Activated T-helper 1 cell treated with anti-CD3 and anti-CD28 coated beads, Interleukin-12 subunit alpha, Interleukin-12 subunit beta, Interleukin-2, Interleukin-4 antibody, amounts not matched to agents 30 ng/mL and 10 ng/mL and 1 ng/mL, durations not matched to agents 14 hours and 24 hours and 36 hours (primary cell): ENCODE data around the gene ZNF416. TPM values are rescaled to one million over a fixed set of nuclear protein-coding genes. Genes with fewer than 3 reads are reported as not detected.

Experiments
- DNase-seq: peaks from one replicate; pipeline ENCODE4 v3.0.0; 2021; ENCODE audit warnings: low spot score
- H3K27ac Mint-ChIP-seq: one replicate; pipeline ENCODE4 v1.8.0; 2021; ENCODE audit warnings: mild to moderate bottlenecking, mixed read lengths
- H3K27me3 Mint-ChIP-seq: one replicate; pipeline ENCODE4 v1.8.0; 2022; ENCODE audit warnings: mild to moderate bottlenecking, moderate library complexity, mixed read lengths; ENCODE audit not compliant: insufficient read depth
- H3K36me3 Mint-ChIP-seq: one replicate; pipeline ENCODE4 v1.8.0; 2021; ENCODE audit warnings: low read depth, mixed read lengths
- H3K4me1 Mint-ChIP-seq: one replicate; pipeline ENCODE4 v1.8.0; 2021; ENCODE audit warnings: low read depth, mixed read lengths
- H3K4me3 Mint-ChIP-seq: one replicate; pipeline ENCODE4 v1.8.0; 2021; ENCODE audit warnings: mild to moderate bottlenecking, moderate library complexity, mixed read lengths
- H3K9me3 Mint-ChIP-seq: one replicate; pipeline ENCODE4 v1.8.0; 2021; ENCODE audit warnings: mixed read lengths
- intact Hi-C: fragments of 100-400 bp; cut with micrococcal nuclease; formaldehyde crosslinking; loops from one replicate; pipeline ENCODE4 v1.15.1; 2024
- total RNA-seq: library from RNA; stranded (reverse); gene quantifications from 2 replicates; pipeline ENCODE4 v1.2.3, GENCODE V29; 2022

The ZNF416 gene
- total RNA-seq, 1 donor from 2014 or later: 3.2 TPM

- H3K27ac Mint-ChIP-seq: no peak overlapping the region
- H3K9me3 Mint-ChIP-seq: peaks cover 62% of the 10 kb centered on the region
- H3K4me3 Mint-ChIP-seq: peak overlapping the region; percentile 92
- no peaks in the 10 kb centered on the region for H3K27me3 Mint-ChIP-seq
- no peak for DNase-seq
- peaks cover 25% of the 10 kb centered on the region for H3K36me3 Mint-ChIP-seq
- intact Hi-C loops: no loop called here
- peaks cover 23% of the 10 kb centered on the region for H3K4me1 Mint-ChIP-seq
Observed at GRCh38 chr19:57583104-57583520, 4.4 kb upstream of the ZNF416 start.

DNA sequence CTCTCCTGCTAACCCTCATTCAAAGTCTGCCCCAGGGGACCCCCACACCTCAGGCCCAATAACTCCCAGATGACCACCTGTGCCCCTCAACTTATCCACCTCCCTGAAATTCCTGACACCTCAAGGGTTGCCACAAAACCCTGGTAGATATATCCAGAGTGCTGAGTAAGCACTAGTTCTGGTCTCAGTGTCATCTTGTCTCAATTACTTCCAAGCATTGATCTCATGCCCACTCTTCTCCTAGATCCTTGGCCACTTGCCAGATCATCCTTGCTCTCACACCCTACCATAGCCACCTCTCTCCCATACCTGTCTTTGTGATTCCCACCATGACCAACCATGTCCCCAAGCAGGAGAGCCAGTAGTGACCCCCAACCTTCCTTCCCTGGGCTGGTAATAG is 2.0 kb downstream of the ZNF416 start:
- Mint-ChIP-seq H3K27me3 (no peaks in the 10 kb centered on the region), H3K4me1 (peaks cover 16% of the 10 kb centered on the region), H3K27ac (no peak overlapping the region), H3K4me3 (peak overlapping the region; percentile 29), H3K36me3 (peaks cover 58% of the 10 kb centered on the region), H3K9me3 (peaks cover 80% of the 10 kb centered on the region)
- no peak for DNase-seq
- intact Hi-C loops: no loop called here

- H3K36me3 Mint-ChIP-seq: peaks cover 61% of the 10 kb centered on the region
- peaks cover 89% of the 10 kb centered on the region for H3K9me3 Mint-ChIP-seq
- H3K4me1 Mint-ChIP-seq: peaks cover 3% of the 10 kb centered on the region
- no peak for DNase-seq
- no peak overlapping the region for H3K4me3 Mint-ChIP-seq
- H3K27me3 Mint-ChIP-seq: no peaks in the 10 kb centered on the region
- intact Hi-C loops: no loop called here
- no peak overlapping the region for H3K27ac Mint-ChIP-seq
Observed at GRCh38 chr19:57572415-57572947, 6.2 kb downstream of the ZNF416 start.

- DNase-seq: no peak
- no peaks in the 10 kb centered on the region for H3K4me1 Mint-ChIP-seq
- peaks cover 44% of the 10 kb centered on the region for H3K36me3 Mint-ChIP-seq
- no peak overlapping the region for H3K27ac Mint-ChIP-seq
- intact Hi-C loops: no loop called here
- peaks cover 91% of the 10 kb centered on the region for H3K9me3 Mint-ChIP-seq
- no peak overlapping the region for H3K4me3 Mint-ChIP-seq
- no peaks in the 10 kb centered on the region for H3K27me3 Mint-ChIP-seq
Observed at GRCh38 chr19:57570707-57571106, 8.0 kb downstream of the ZNF416 start.

GRCh38 chr19:57566396-57567265 is 12.1 kb downstream of the ZNF416 start:
- Mint-ChIP-seq H3K9me3 (peaks cover 87% of the 10 kb centered on the region), H3K27me3 (no peaks in the 10 kb centered on the region), H3K36me3 (peaks cover 4% of the 10 kb centered on the region), H3K27ac (no peak overlapping the region), H3K4me1 (no peaks in the 10 kb centered on the region), H3K4me3 (no peak overlapping the region)
- intact Hi-C loops: no loop called here
- no peak for DNase-seq

- peaks cover 75% of the 10 kb centered on the region for H3K9me3 Mint-ChIP-seq
- DNase-seq: no peak
- no peaks in the 10 kb centered on the region for H3K27me3 Mint-ChIP-seq
- no peak overlapping the region for H3K27ac Mint-ChIP-seq
- H3K36me3 Mint-ChIP-seq: no peaks in the 10 kb centered on the region
- intact Hi-C loops: no loop called here
- H3K4me1 Mint-ChIP-seq: peaks cover 17% of the 10 kb centered on the region
- no peak overlapping the region for H3K4me3 Mint-ChIP-seq
Observed at GRCh38 chr19:57563547-57563946, 15.2 kb downstream of the ZNF416 start.

DNA sequence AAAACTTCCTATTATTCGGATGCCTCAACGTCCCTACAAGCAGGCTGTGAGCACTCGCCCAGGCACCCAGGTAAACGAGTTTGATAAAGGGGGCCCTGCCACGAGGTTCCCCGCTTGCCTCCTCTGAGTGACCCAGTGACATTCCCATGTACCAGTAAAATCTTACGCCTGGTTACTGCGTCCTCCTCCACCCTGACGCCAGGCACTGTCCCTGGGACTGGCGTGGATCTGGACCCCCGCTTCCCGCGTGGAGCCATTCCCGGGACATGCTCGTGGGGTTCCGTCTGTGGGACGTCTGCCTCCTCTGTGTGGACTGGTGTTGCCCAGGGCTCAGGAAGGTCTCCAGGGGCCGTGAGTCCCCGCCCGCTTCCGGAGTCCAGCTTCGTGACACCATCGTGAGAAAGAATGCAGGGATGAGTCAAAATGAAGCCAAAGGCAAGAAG is 18.6 kb downstream of the ZNF416 start:
- intact Hi-C loops: no loop called here
- Mint-ChIP-seq H3K9me3 (peaks cover 54% of the 10 kb centered on the region), H3K27ac (no peak overlapping the region), H3K4me3 (peak overlapping the region; percentile 98), H3K4me1 (peaks cover 28% of the 10 kb centered on the region), H3K27me3 (no peaks in the 10 kb centered on the region), H3K36me3 (peaks cover 24% of the 10 kb centered on the region)
- DNase-seq: no peak

DNA sequence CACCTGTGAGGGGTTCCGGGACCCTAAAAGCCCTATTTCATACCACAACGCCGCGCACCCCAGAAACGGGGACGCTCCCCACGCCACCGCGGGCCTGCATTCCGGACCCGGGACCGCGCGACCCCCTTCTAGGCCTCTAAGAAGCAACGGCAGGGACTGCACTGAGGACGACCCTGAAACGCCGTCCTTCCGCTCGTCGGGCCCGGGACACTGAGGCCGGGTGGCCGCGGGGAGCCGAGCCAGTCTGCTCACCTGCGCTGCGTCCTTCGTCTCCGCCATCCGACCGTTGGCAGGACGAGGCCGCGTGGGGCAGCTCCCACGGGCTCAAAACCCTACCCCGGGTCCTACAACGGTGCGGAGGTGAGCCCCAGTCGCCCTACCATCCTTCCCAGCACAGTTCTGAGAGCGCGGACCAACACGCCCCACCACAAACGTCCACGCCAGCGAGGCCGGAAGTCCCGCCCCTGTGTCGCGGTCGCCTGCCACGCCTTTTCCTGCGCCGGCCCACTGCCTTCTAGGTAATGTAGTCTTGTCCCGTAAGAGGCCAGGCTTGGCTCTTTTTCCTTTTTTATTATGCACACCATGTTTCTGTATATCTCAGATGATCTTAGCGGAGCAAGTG is 19.2 kb downstream of the ZNF416 start, which contains the start of gene ZNF550:
ZNF550 (minus strand) TSS at position 460 of the 622 bp plus-strand sequence; CDS start at position 279, 181 bp downstream.
- peaks cover 29% of the 10 kb centered on the region for H3K36me3 Mint-ChIP-seq

DNA sequence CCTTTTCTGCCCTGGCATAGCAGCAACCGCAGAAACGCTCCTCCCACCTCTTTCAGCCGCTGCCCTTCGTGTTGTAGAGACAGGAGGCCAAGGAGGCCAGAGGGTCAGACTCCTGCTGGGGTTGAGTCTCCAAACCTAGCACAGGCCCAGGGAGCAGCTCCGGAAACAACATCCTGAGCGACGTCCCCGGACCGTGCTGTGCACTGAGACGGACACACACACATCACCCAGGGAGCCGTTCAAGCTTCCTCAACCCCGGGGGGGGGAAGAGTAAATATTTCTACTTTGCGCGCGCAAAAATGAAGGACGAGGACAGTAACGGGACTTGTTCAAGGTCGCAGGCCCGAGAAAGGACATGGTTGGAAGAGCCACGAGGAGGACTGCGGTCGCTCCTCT is 19.7 kb downstream of the ZNF416 start:
- Mint-ChIP-seq H3K27ac (peak overlapping the region; percentile 88), H3K36me3 (peaks cover 34% of the 10 kb centered on the region)
- intact Hi-C loops: loop anchor here (1.0 to 2.0 kb wide), 12 partner anchors 20 to 368 kb away; partner anchors contain the start of genes TRAPPC2B, ZNF134, ZNF17 and ZNF211

More for the DNA sequence above, 19.2 kb downstream of the ZNF416 start, which contains the start of gene ZNF550:
- Mint-ChIP-seq H3K4me3 (peak within 1 kb of the TSS; percentile 98), H3K4me1 (peaks cover 28% of the 10 kb centered on the region), H3K27ac (peak within 1 kb of the TSS; percentile 88), H3K27me3 (no peaks in the 10 kb centered on the region), H3K9me3 (peaks cover 54% of the 10 kb centered on the region)
- intact Hi-C loops: loop anchor here (1.0 to 2.0 kb wide), 12 partner anchors 20 to 368 kb away; partner anchors contain the start of genes TRAPPC2B, ZNF134, ZNF17 and ZNF211
- peak; percentile 84 for DNase-seq

DNA sequence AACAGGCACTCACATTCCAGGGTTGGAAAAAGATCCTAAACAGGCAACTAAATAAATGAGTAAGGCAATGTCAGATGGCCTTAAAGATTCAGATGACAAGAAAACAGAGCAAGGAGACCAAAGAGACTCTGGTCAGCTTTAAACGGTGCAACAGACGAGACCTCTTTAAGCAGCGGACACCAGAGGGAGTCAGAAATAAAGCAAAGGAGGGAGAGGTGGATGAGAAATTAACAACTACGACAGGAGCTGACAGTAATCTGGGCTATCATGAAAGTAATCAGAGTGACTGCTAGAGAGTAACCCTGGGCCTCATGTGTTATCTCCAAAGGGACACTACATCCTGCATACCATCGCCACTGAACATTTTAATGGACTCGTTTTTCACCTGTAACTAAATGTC is 20.2 kb downstream of the ZNF416 start:
- Mint-ChIP-seq H3K4me3 (peak overlapping the region; percentile 98), H3K9me3 (peaks cover 54% of the 10 kb centered on the region), H3K4me1 (peaks cover 28% of the 10 kb centered on the region), H3K36me3 (peaks cover 38% of the 10 kb centered on the region), H3K27me3 (no peaks in the 10 kb centered on the region), H3K27ac (peak overlapping the region; percentile 88)
- DNase-seq: no peak
- intact Hi-C loops: loop anchor here (2.0 kb wide), 1 partner anchor 60 kb away; the partner anchor contains the start of gene ZNF773

More for the DNA sequence above, 19.7 kb downstream of the ZNF416 start:
- Mint-ChIP-seq H3K4me1 (peaks cover 28% of the 10 kb centered on the region), H3K4me3 (peak overlapping the region; percentile 98), H3K27me3 (no peaks in the 10 kb centered on the region), H3K9me3 (peaks cover 54% of the 10 kb centered on the region)
- DNase-seq: no peak

DNA sequence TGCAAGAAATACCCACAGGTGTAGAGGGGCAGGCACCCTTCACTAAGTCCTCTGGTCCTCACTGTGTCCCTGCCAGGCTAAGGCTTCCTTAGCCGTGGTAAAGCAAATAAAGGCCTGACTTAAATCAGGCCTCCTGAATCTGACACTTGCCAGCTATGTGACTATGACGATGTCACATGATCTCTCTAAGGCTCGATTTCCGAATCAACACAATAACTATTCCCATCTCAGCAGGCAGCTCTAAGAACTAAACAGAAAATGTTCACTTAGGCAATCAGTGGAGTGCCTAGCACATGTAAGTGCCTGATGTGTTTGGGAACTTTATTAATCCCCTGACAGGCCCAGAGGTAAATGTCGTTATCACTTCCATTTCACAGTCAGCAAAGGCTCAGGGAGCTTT is 21.1 kb downstream of the ZNF416 start:
- DNase-seq: no peak
- peak overlapping the region; percentile 98 for H3K4me3 Mint-ChIP-seq
- H3K4me1 Mint-ChIP-seq: peaks cover 28% of the 10 kb centered on the region

GRCh38 chr19:57552432-57552831 is 26.3 kb downstream of the ZNF416 start:
- no peak overlapping the region for H3K27ac Mint-ChIP-seq
- intact Hi-C loops: no loop called here
- no peaks in the 10 kb centered on the region for H3K27me3 Mint-ChIP-seq
- peaks cover under 1% of the 10 kb centered on the region for H3K4me1 Mint-ChIP-seq
- H3K36me3 Mint-ChIP-seq: peaks cover 90% of the 10 kb centered on the region
- H3K9me3 Mint-ChIP-seq: peaks cover 80% of the 10 kb centered on the region
- H3K4me3 Mint-ChIP-seq: no peak overlapping the region
- DNase-seq: no peak

More for the DNA sequence above, 21.1 kb downstream of the ZNF416 start:
- intact Hi-C loops: loop anchor here (2.0 kb wide), 1 partner anchor 59 kb away; the partner anchor contains the start of gene ZNF773
- no peaks in the 10 kb centered on the region for H3K27me3 Mint-ChIP-seq
- H3K36me3 Mint-ChIP-seq: peaks cover 45% of the 10 kb centered on the region
- H3K9me3 Mint-ChIP-seq: peaks cover 60% of the 10 kb centered on the region
- no peak overlapping the region for H3K27ac Mint-ChIP-seq
